Type B pancreatic cell (in vitro differentiated cells): ENCODE measurements around the gene RIMBP2. TPM values are rescaled to one million over a fixed set of nuclear protein-coding genes. Genes with fewer than 3 reads are reported as not detected.

Experiments
- DNase-seq: peaks from one replicate; pipeline ENCODE4 v3.0.0; 2021; ENCODE audit warnings: mixed read lengths; ENCODE audit not compliant: unreplicated experiment; ENCODE audit errors: extremely low spot score
- H3K27ac Mint-ChIP-seq: 2 replicates; pipeline ENCODE4 v1.8.0; 2021; ENCODE audit warnings: mild to moderate bottlenecking, mixed read lengths
- H3K27me3 Mint-ChIP-seq: 2 replicates; pipeline ENCODE4 v1.8.0; 2021; ENCODE audit warnings: mixed read lengths
- H3K36me3 Mint-ChIP-seq: 2 replicates; pipeline ENCODE4 v1.8.0; 2021; ENCODE audit warnings: mixed read lengths
- H3K4me1 Mint-ChIP-seq: one replicate; pipeline ENCODE4 v1.8.0; 2021; ENCODE audit warnings: mixed read lengths; ENCODE audit not compliant: unreplicated experiment
- H3K4me3 Mint-ChIP-seq: 2 replicates; pipeline ENCODE4 v1.8.0; 2021; ENCODE audit warnings: mild to moderate bottlenecking, mixed read lengths
- H3K9me3 Mint-ChIP-seq: 2 replicates; pipeline ENCODE4 v1.8.0; 2021; ENCODE audit warnings: mixed read lengths
- total RNA-seq: library from RNA; stranded (reverse); gene quantifications from 2 replicates; pipeline ENCODE4 v1.2.1, GENCODE V29; 2021; ENCODE audit warnings: low replicate concordance
- TF ChIP-seq, protein P1 (sequence below): fragments of 200-600 bp; sonication (generic); conservative IDR thresholded peaks from 2 replicates; pipeline ENCODE4 v1.5.0; 2021; ENCODE audit warnings: antibody characterized with exemption, mild to moderate bottlenecking

Gene RIMBP2
- total RNA-seq, 1 donor from 2014 or later = 23.7 TPM

DNA sequence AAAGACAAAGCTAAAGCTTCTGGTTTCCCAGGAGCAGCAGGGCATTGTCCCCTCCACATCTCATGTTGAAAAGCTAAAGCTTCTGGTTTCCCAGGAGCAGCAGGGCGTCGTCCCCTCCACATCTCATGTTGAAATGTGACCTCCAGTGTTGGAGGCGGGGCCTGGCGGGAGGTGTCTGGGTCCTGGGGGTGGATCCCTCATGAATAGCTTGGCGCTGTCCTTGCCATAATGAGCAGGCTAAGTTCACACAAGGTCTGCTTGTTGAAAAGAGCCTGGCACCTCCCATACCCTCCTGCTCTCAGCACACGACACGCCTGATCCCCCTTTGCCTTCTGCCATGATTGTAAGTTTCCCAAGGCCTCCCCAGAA is 254.7 kb downstream of the RIMBP2 start:
- no peak for DNase-seq
- Mint-ChIP-seq H3K27me3 (no peaks in the 10 kb centered on the region), H3K4me3 (no peak overlapping the region), H3K27ac (no peak overlapping the region), H3K4me1 (peaks cover 3% of the 10 kb centered on the region), H3K9me3 (no peaks in the 10 kb centered on the region), H3K36me3 (no peaks in the 10 kb centered on the region)
- TF ChIP-seq, protein P1, sequence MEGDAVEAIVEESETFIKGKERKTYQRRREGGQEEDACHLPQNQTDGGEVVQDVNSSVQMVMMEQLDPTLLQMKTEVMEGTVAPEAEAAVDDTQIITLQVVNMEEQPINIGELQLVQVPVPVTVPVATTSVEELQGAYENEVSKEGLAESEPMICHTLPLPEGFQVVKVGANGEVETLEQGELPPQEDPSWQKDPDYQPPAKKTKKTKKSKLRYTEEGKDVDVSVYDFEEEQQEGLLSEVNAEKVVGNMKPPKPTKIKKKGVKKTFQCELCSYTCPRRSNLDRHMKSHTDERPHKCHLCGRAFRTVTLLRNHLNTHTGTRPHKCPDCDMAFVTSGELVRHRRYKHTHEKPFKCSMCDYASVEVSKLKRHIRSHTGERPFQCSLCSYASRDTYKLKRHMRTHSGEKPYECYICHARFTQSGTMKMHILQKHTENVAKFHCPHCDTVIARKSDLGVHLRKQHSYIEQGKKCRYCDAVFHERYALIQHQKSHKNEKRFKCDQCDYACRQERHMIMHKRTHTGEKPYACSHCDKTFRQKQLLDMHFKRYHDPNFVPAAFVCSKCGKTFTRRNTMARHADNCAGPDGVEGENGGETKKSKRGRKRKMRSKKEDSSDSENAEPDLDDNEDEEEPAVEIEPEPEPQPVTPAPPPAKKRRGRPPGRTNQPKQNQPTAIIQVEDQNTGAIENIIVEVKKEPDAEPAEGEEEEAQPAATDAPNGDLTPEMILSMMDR = no peak

DNA sequence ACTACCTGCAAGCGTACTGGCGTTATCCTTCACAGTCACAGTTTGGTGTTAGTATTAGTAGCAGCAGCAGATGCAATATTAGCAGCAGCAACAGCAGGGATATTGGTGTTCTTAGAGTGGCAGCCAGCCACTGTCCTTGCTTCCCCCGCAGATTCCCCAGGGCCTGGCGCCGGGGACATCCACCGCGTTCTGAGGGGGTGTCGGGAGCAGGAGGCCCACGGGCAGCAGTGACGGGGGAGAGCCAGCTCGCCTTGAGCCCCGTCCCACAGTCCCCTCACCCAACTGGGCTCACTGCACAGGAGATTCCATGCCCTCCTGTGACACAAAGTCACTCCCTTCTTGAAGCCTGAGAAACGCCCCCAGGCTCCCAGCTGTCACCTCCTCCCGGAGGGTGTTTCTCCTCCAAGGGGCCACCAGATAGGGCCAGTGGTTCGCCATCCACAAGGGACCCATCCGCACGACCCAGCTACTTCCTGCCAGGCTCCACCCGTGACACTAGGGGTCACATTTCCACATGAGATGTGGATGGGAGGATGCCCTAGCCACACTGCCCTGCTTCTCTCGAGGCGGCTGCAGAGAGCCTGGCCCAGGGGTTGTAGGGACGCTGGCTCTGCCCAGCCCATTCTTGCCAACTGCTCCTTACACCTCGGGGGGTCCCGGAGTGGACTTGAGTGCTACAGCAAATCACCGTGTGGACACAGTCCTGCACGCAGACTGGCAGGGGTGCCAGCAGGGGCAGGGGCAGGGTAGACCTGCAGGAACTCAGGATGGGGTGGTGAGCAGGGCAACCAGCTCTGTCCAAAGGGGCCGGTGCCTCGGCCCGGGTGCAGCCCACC is 255.3 kb downstream of the RIMBP2 start:
- Mint-ChIP-seq H3K27me3 (no peaks in the 10 kb centered on the region), H3K36me3 (no peaks in the 10 kb centered on the region), H3K9me3 (no peaks in the 10 kb centered on the region), H3K4me1 (peaks cover 3% of the 10 kb centered on the region), H3K4me3 (no peak overlapping the region), H3K27ac (no peak overlapping the region)
- no peak for DNase-seq
- TF ChIP-seq, protein P1 = no peak

DNA sequence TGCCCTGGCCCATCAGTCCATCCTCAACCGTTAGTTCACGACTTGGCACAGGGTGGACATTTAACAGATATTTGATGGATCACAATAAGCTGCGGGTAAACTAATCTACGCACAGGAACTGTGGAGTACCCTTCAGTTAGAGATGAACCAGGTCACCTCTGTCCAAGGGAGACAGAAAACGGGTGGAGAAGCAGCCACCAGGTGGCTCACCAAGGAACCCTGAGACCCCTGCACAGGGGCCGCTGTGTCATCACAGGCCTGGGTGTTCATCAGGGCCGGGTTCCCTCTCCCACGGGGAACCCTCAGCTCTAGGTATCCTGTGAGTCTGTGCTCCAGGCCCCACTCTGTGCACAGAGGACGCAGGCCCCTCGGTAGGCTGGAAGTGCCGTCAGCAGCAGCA is 256.2 kb downstream of the RIMBP2 start:
- TF ChIP-seq, protein P1 = no peak
- DNase-seq = no peak
- Mint-ChIP-seq H3K4me3 (no peak overlapping the region), H3K27ac (no peak overlapping the region), H3K36me3 (no peaks in the 10 kb centered on the region), H3K27me3 (no peaks in the 10 kb centered on the region), H3K9me3 (no peaks in the 10 kb centered on the region), H3K4me1 (peaks cover 3% of the 10 kb centered on the region)

DNA sequence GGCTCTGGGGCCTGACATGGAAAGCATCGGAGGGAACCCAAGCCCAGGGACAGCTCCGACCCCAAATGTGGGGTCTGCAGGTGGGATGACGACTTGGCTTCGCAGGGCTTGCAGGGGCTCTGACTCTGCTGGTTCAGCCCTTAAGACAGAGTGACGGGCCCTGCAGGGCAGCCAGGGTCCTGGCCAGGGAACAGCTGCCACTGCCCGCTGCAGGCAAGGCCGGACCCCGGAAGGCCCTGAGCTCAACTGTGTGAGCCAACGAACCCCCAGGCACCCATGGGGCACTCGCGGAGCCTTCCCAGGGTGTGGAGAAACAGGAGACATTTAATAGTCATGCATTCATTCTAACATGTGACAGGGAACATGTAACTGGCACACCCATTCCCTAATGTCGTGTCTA is 257.8 kb downstream of the RIMBP2 start:
- no peaks in the 10 kb centered on the region for H3K9me3 Mint-ChIP-seq
- H3K36me3 Mint-ChIP-seq = no peaks in the 10 kb centered on the region
- no peak overlapping the region for H3K27ac Mint-ChIP-seq
- no peaks in the 10 kb centered on the region for H3K27me3 Mint-ChIP-seq
- DNase-seq = no peak
- TF ChIP-seq, protein P1 = no peak
- H3K4me1 Mint-ChIP-seq = peaks cover 3% of the 10 kb centered on the region
- H3K4me3 Mint-ChIP-seq = no peak overlapping the region

DNA sequence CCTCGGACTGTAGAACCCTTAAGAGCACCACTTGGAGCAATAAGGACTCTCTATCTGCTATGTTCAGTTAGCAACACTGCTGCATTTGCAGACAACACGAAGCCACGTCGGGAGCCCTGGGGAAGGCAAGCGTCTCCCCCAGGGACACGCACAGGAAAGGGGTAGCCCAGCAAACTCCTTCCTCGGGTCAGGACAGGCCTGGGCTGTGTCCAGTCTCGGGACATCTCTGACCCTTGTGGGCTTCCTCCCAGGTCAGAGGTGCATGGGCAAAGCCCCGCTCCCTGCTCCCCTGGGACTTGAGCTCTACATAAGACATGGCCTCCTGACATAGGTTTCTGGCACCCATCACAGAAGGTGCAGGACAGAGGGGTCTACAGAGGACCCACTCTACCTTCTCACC is 258.9 kb downstream of the RIMBP2 start:
- Mint-ChIP-seq H3K4me3 (no peak overlapping the region), H3K27me3 (no peaks in the 10 kb centered on the region), H3K9me3 (no peaks in the 10 kb centered on the region), H3K27ac (no peak overlapping the region), H3K36me3 (no peaks in the 10 kb centered on the region), H3K4me1 (peaks cover 3% of the 10 kb centered on the region)
- TF ChIP-seq, protein P1 = no peak
- DNase-seq = no peak
